ENCODE data around the gene TNIP1. TPM values are rescaled to one million over a fixed set of nuclear protein-coding genes. Genes with fewer than 3 reads are reported as not detected.
A peak's percentile ranks its signal among the peaks of the same experiment; 100 is the strongest.

TNIP1 gene
- total and polyA plus RNA-seq, 5 donors from 2014 or later = 46.9 to 259 (median 61.4) TPM

DNA sequence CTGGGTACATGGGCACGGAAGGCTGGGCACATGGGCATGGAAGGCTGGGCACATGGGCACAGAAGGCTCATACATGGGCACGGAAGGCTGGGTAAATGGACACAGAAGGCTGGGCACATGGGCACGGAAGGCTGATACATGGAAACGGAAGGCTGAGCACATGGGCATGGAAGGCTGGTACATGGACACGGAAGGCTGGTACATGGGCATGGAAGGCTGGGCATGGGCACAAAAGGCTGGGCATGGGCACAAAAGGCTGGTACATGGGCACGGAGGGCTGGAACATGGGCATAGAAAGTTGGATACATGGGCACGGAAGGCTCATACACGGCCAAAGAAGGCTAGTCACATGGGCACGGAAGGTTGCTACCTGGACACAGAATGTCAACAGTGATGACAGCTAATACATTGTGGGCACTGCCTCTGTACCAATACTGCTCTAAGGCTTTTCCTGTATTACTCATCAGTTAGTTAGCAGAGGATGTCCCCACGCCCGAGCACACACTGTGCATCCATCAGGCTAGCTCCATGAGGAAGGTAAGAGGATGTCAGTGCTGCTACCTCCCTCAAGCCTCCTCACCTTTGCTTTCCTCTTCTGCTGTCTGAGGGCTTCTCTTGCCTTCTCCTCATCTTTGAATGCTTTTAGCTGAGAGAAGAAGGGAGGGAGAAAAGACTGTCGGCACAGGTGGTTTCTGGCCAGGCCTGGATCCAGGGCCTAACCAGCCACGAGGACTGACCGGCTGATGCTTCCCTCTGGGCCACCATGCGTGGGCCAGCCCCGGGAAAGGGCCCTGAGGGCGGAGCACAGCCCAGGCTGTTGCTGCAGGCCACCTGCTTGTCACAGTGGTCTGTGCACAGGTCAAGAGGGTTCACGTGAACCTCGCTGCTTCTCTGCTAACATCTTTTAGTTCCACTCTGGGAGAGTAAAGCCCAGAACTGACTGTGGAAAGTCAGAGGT lies 46.1 kb downstream of the TNIP1 start:
- no peaks in the 10 kb centered on the region for H3K4me1 ChIP-seq (ENCODE audit: control insufficient read depth, insufficient read depth, low read length, poor library complexity, severe bottlenecking)
- no peak overlapping the region for H3K4me3 ChIP-seq (ENCODE audit: low read depth, low read length)
- ATAC-seq (ENCODE audit: low read depth in 2 of 2) = no peak
- no peaks in the 10 kb centered on the region for H3K9me3 ChIP-seq (ENCODE audit: control insufficient read depth in 2 of 2, low read length in 2 of 2)
- DNase-seq = no peak
- Mint-ChIP-seq H3K4me1 (peaks cover 0 to 4% (median 0%) of the 10 kb centered on the region in 4 donors), H3K4me3 (peak overlapping the region in 1 of 4 donors; percentile 59), H3K9me3 (no peaks in the 10 kb centered on the region), H3K27ac (peak overlapping the region in 1 of 3 donors; percentile 59), H3K36me3 (peaks cover 55% of the 10 kb centered on the region), H3K27me3 (no peaks in the 10 kb centered on the region)
- H3K36me3 ChIP-seq (ENCODE audit: control insufficient read depth, insufficient read depth, low read length) = peaks cover 97% of the 10 kb centered on the region
- no peak overlapping the region for H3K27ac ChIP-seq (ENCODE audit: insufficient read depth, low read length, poor library complexity, severe bottlenecking)
- no peaks in the 10 kb centered on the region for H3K27me3 ChIP-seq (ENCODE audit: control insufficient read depth, insufficient read depth, low read length)

DNA sequence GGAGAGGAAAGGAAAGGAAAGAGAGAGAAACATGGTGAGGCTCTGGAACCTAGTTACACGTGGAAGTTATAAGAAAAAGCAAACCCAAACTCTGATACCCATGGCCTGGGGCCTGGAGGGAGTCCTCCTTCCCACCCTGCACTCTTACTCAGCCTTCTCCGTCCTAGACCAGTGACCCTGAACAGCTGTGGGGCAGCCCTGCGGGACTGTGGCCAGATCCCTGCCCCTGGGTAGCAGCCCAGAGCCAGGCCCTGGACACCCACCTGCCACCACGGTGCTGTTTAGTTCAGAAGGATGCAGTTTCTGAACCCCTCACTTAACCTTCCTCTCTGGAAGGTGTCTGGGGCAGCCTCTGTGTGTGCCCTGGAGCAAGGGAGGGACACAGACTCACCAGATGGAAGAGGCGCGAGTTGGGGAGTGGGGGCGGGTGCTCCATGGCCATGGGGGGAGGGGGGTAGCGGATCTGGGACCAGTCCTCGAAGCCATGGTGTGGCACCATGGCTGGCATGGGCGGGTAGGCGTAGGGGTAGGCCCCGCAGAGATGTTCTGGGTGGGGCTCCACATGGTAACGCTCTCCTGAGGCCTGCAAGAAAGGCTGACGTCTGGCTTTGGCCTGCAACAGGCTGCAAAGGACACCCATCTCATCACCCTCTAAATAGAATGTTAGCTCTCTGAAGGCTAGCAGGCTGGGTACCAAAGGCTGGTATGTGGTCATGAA lies 47.5 kb downstream of the TNIP1 start:
- Histone ChIP-seq H3K4me1 (ENCODE audit: control insufficient read depth, insufficient read depth, low read length, poor library complexity, severe bottlenecking) (no peaks in the 10 kb centered on the region), H3K36me3 (ENCODE audit: control insufficient read depth, insufficient read depth, low read length) (peaks cover 97% of the 10 kb centered on the region), H3K4me3 (ENCODE audit: low read depth, low read length) (no peak overlapping the region), H3K27ac (ENCODE audit: insufficient read depth, low read length, poor library complexity, severe bottlenecking) (no peak overlapping the region), H3K27me3 (ENCODE audit: control insufficient read depth, insufficient read depth, low read length) (no peaks in the 10 kb centered on the region), H3K9me3 (ENCODE audit: control insufficient read depth in 2 of 2, low read length in 2 of 2) (no peaks in the 10 kb centered on the region)
- Mint-ChIP-seq H3K9me3 (no peaks in the 10 kb centered on the region), H3K27me3 (no peaks in the 10 kb centered on the region), H3K4me3 (no peak overlapping the region), H3K27ac (peak overlapping the region in 1 of 3 donors; percentile 25), H3K36me3 (peaks cover 54% of the 10 kb centered on the region), H3K4me1 (peaks cover 0 to 4% (median 0%) of the 10 kb centered on the region in 4 donors)
- ATAC-seq (ENCODE audit: low read depth in 2 of 2) = no peak
- no peak for DNase-seq

DNA sequence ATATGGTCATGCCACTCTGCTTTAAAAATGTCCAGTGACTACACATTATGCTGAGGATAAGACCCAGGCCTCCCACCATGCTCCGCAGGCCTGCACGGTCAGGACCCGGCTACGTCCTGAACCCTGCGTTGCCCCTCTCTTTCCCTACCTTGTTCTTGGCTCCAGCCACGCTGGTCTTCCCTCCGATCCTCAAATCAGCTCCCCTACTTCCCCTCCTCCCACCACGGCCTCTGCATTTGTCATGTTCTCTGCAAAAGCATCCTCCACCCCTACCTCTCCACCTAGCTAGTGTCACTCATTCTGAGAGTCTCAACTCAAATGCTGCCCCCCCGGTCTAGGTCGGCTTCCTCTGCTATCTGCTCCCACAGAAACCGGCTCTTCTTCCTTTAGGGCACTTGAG lies 49.3 kb downstream of the TNIP1 start:
- peak overlapping the region in 1 of 3 donors; percentile 26 for H3K27ac Mint-ChIP-seq
- H3K36me3 Mint-ChIP-seq = peaks cover 45% of the 10 kb centered on the region
- ATAC-seq (ENCODE audit: low read depth in 2 of 2) = no peak
- H3K4me1 Mint-ChIP-seq = peaks cover 0 to 4% (median 0%) of the 10 kb centered on the region in 4 donors
- H3K9me3 Mint-ChIP-seq = no peaks in the 10 kb centered on the region
- Histone ChIP-seq H3K4me1 (ENCODE audit: control insufficient read depth, insufficient read depth, low read length, poor library complexity, severe bottlenecking) (no peaks in the 10 kb centered on the region), H3K9me3 (ENCODE audit: control insufficient read depth in 2 of 2, low read length in 2 of 2) (no peaks in the 10 kb centered on the region), H3K27me3 (ENCODE audit: control insufficient read depth, insufficient read depth, low read length) (no peaks in the 10 kb centered on the region), H3K4me3 (ENCODE audit: low read depth, low read length) (no peak overlapping the region), H3K27ac (ENCODE audit: insufficient read depth, low read length, poor library complexity, severe bottlenecking) (no peak overlapping the region), H3K36me3 (ENCODE audit: control insufficient read depth, insufficient read depth, low read length) (peaks cover 97% of the 10 kb centered on the region)
- DNase-seq = no peak
- no peak overlapping the region for H3K4me3 Mint-ChIP-seq
- H3K27me3 Mint-ChIP-seq = no peaks in the 10 kb centered on the region

- no peak for DNase-seq
- Histone ChIP-seq H3K27ac (ENCODE audit: insufficient read depth, low read length, poor library complexity, severe bottlenecking) (no peak overlapping the region), H3K27me3 (ENCODE audit: control insufficient read depth, insufficient read depth, low read length) (no peaks in the 10 kb centered on the region), H3K9me3 (ENCODE audit: control insufficient read depth in 2 of 2, low read length in 2 of 2) (no peaks in the 10 kb centered on the region), H3K36me3 (ENCODE audit: control insufficient read depth, insufficient read depth, low read length) (peaks cover 87% of the 10 kb centered on the region), H3K4me3 (ENCODE audit: low read depth, low read length) (no peak overlapping the region), H3K4me1 (ENCODE audit: control insufficient read depth, insufficient read depth, low read length, poor library complexity, severe bottlenecking) (no peaks in the 10 kb centered on the region)
- Mint-ChIP-seq H3K27ac (no peak overlapping the region), H3K27me3 (no peaks in the 10 kb centered on the region), H3K4me3 (no peak overlapping the region), H3K36me3 (peaks cover 39% of the 10 kb centered on the region), H3K9me3 (no peaks in the 10 kb centered on the region), H3K4me1 (peaks cover 0 to 4% (median 0%) of the 10 kb centered on the region in 4 donors)
- no peak for ATAC-seq (ENCODE audit: low read depth in 2 of 2)
Measured at GRCh38 chr5:151030379-151030778, 50.5 kb downstream of the TNIP1 start.

GRCh38 chr5:151030056-151030336 lies 50.8 kb downstream of the TNIP1 start:
- H3K27ac Mint-ChIP-seq = no peak overlapping the region
- Histone ChIP-seq H3K27ac (ENCODE audit: insufficient read depth, low read length, poor library complexity, severe bottlenecking) (no peak overlapping the region), H3K4me1 (ENCODE audit: control insufficient read depth, insufficient read depth, low read length, poor library complexity, severe bottlenecking) (no peaks in the 10 kb centered on the region), H3K27me3 (ENCODE audit: control insufficient read depth, insufficient read depth, low read length) (no peaks in the 10 kb centered on the region), H3K4me3 (ENCODE audit: low read depth, low read length) (no peak overlapping the region), H3K36me3 (ENCODE audit: control insufficient read depth, insufficient read depth, low read length) (peaks cover 83% of the 10 kb centered on the region), H3K9me3 (ENCODE audit: control insufficient read depth in 2 of 2, low read length in 2 of 2) (no peaks in the 10 kb centered on the region)
- ATAC-seq (ENCODE audit: low read depth in 2 of 2) = no peak
- peaks cover 42% of the 10 kb centered on the region for H3K36me3 Mint-ChIP-seq
- H3K9me3 Mint-ChIP-seq = no peaks in the 10 kb centered on the region
- no peak for DNase-seq
- H3K27me3 Mint-ChIP-seq = no peaks in the 10 kb centered on the region
- no peak overlapping the region for H3K4me3 Mint-ChIP-seq
- peaks cover 0 to 6% (median under 1%) of the 10 kb centered on the region in 4 donors for H3K4me1 Mint-ChIP-seq

- Mint-ChIP-seq H3K36me3 (peaks cover 40% of the 10 kb centered on the region), H3K4me3 (no peak overlapping the region), H3K27me3 (no peaks in the 10 kb centered on the region), H3K9me3 (no peaks in the 10 kb centered on the region), H3K27ac (no peak overlapping the region), H3K4me1 (peaks cover 0 to 10% (median 4%) of the 10 kb centered on the region in 4 donors)
- Histone ChIP-seq H3K27me3 (ENCODE audit: control insufficient read depth, insufficient read depth, low read length) (no peaks in the 10 kb centered on the region), H3K27ac (ENCODE audit: insufficient read depth, low read length, poor library complexity, severe bottlenecking) (no peak overlapping the region), H3K4me3 (ENCODE audit: low read depth, low read length) (no peak overlapping the region), H3K9me3 (ENCODE audit: control insufficient read depth in 2 of 2, low read length in 2 of 2) (no peaks in the 10 kb centered on the region), H3K36me3 (ENCODE audit: control insufficient read depth, insufficient read depth, low read length) (peaks cover 77% of the 10 kb centered on the region), H3K4me1 (ENCODE audit: control insufficient read depth, insufficient read depth, low read length, poor library complexity, severe bottlenecking) (no peaks in the 10 kb centered on the region)
- ATAC-seq (ENCODE audit: low read depth in 2 of 2) (no peak), DNase-seq (no peak)
Measured at GRCh38 chr5:151029179-151030055, 51.4 kb downstream of the TNIP1 start.

DNA sequence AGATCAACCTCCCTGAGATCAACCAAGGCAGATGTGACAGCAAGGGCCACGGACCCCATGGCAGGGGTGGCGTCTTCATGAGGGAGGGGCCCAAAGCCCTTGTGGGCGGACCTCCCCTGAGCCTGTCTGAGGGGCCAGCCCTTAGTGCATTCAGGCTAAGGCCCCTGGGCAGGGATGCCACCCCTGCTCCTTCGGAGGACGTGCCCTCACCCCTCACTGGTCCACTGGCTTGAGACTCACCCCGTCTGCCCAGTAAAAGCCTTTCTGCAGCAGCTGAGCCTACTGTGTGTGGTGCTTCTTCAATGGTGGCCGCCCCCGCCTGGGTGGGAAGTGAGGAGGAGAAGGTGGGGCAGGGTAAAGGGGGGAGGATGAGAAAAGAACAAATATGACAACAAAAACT lies 52.1 kb downstream of the TNIP1 start:
- no peaks in the 10 kb centered on the region for H3K27me3 ChIP-seq (ENCODE audit: control insufficient read depth, insufficient read depth, low read length)
- no peak overlapping the region for H3K27ac ChIP-seq (ENCODE audit: insufficient read depth, low read length, poor library complexity, severe bottlenecking)
- Mint-ChIP-seq H3K27me3 (peaks cover 5% of the 10 kb centered on the region), H3K9me3 (no peaks in the 10 kb centered on the region), H3K4me3 (no peak overlapping the region), H3K36me3 (peaks cover 33% of the 10 kb centered on the region), H3K4me1 (peaks cover 0 to 14% (median 4%) of the 10 kb centered on the region in 4 donors), H3K27ac (peak overlapping the region in 1 of 3 donors; percentile 19)
- ATAC-seq (ENCODE audit: low read depth in 2 of 2) (no peak), DNase-seq (no peak)
- H3K4me1 ChIP-seq (ENCODE audit: control insufficient read depth, insufficient read depth, low read length, poor library complexity, severe bottlenecking) = no peaks in the 10 kb centered on the region
- H3K4me3 ChIP-seq (ENCODE audit: low read depth, low read length) = no peak overlapping the region
- H3K9me3 ChIP-seq (ENCODE audit: control insufficient read depth in 2 of 2, low read length in 2 of 2) = no peaks in the 10 kb centered on the region
- H3K36me3 ChIP-seq (ENCODE audit: control insufficient read depth, insufficient read depth, low read length) = peaks cover 70% of the 10 kb centered on the region

All from CD4-positive, CD25-positive, alpha-beta regulatory T cell (primary cell).